A673 (cell line): ENCODE measurements around the gene TMPRSS6.

Source experiments
- EZH2 ChIP-seq: fragments of 200-600 bp; sonication (generic); IDR thresholded peaks from 2 replicates; pipeline ENCODE4 v1.6.1; 2017; ENCODE audit warnings: borderline replicate concordance, low read depth, mild to moderate bottlenecking, mixed read lengths, antibody characterized with exemption, low read length; ENCODE audit not compliant: poor library complexity, severe bottlenecking
- TF ChIP-seq, protein P1 (sequence below): fragments of 300-800, 200-600 bp; sonication (generic); conservative IDR thresholded peaks from 2 replicates; pipeline ENCODE4 v1.5.1; 2017; ENCODE audit warnings: low read depth, mild to moderate bottlenecking, antibody characterized with exemption, low read length, moderate library complexity, mixed read lengths

DNA sequence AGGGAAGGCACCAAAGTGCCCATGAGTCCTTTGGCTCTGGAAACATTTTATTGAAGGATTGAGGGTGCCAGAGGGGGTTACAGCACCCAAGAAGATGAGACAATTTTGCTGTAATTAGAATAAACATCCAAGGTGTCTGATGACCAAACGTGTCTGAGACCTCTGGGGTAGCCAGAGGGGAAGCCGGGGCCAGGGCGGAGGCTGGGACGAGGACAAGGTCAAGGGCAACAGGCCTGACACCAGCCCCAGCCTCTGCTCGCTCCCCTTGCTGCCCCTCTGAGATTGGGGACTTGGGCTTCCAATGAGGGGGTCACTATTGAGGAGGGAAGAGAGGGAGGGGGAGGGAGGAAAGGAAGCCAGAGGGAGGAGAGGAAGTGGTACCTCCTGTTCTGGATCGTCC is 25.6 kb downstream of the TMPRSS6 start:
- TF ChIP-seq, protein P1, sequence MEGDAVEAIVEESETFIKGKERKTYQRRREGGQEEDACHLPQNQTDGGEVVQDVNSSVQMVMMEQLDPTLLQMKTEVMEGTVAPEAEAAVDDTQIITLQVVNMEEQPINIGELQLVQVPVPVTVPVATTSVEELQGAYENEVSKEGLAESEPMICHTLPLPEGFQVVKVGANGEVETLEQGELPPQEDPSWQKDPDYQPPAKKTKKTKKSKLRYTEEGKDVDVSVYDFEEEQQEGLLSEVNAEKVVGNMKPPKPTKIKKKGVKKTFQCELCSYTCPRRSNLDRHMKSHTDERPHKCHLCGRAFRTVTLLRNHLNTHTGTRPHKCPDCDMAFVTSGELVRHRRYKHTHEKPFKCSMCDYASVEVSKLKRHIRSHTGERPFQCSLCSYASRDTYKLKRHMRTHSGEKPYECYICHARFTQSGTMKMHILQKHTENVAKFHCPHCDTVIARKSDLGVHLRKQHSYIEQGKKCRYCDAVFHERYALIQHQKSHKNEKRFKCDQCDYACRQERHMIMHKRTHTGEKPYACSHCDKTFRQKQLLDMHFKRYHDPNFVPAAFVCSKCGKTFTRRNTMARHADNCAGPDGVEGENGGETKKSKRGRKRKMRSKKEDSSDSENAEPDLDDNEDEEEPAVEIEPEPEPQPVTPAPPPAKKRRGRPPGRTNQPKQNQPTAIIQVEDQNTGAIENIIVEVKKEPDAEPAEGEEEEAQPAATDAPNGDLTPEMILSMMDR = no peak
- no peak for TF ChIP-seq EZH2
